Body of pancreas (tissue), 4 donors: Measurements from ENCODE around the gene ABCC4. TPM values are rescaled to one million over a fixed set of nuclear protein-coding genes. Genes with fewer than 3 reads are reported as not detected.

Source experiments
- ATAC-seq: fragments of 150-250 bp; one replicate; pipeline ENCODE4 v1.9.1; 2016
- DNase-seq, 4 donors: peaks; one replicate each; pipeline ENCODE4 v3.0.0-alpha.2; 2019
- H3K27ac ChIP-seq, 4 donors: fragments of 200-600 bp; sonication (generic); 1 replicate in 3 of 4; 2 replicates in 1 of 4; pipeline versions ENCODE4 v1.5.1 to v1.6.1; 2016 to 2019; ENCODE audit warnings: mild to moderate bottlenecking in 1 of 4, mixed read lengths in 1 of 4, moderate library complexity in 1 of 4
- H3K27me3 ChIP-seq, 2 donors: fragments of 200-600 bp; sonication (generic); one replicate each; pipeline ENCODE4 v1.6.0; 2016; ENCODE audit warnings: mild to moderate bottlenecking in 1 of 2
- H3K36me3 ChIP-seq, 2 donors: fragments of 200-600 bp; sonication (generic); replicated peaks in 1 of 2; 2 replicates each; pipeline ENCODE4 v1.5.1; 2016; ENCODE audit warnings: low read depth in 2 of 2; ENCODE audit not compliant: insufficient read depth in 1 of 2
- H3K4me1 ChIP-seq: fragments of 200-600 bp; sonication (generic); one replicate; pipeline ENCODE4 v1.6.0; 2016
- H3K4me3 ChIP-seq, 2 donors: fragments of 200-600 bp; sonication (generic); 1 replicate in 1 of 2; 2 replicates in 1 of 2; pipeline ENCODE4 v1.5.1; 2016 to 2019
- H3K9me3 ChIP-seq, 3 donors: fragments of 200-600 bp; sonication (generic); 1 replicate in 2 of 3; 2 replicates in 1 of 3; pipeline ENCODE4 v1.5.1; 2016
- CTCF ChIP-seq, 7 experiments: fragments of 450-650 bp in 4 of 7; fragments of 200-600 bp in 3 of 7; sonication (generic) in 3 of 7; IDR thresholded peaks; one replicate each; pipeline ENCODE4 v1.5.1; 2016 to 2019; ENCODE audit warnings: antibody characterized with exemption in 7 of 7
- POLR2A ChIP-seq, 3 donors: fragments of 450-650 bp; IDR thresholded peaks; one replicate each; pipeline ENCODE4 v1.6.1; 2016; ENCODE audit warnings: antibody characterized with exemption in 3 of 3, mild to moderate bottlenecking in 2 of 3
- WGBS, 2 donors: methylation state at CpG; one replicate each; pipeline ENCODE4 v1.1.5; 2017; 5-methylcytosine and 5-hydroxymethylcytosine counted together
- intact Hi-C: fragments of 100-400 bp; cut with DNase I; formaldehyde crosslinking; loops from one replicate; pipeline ENCODE4 v1.15.1; 2023
- total RNA-seq, 2 donors: library from RNA; depleted of rRNA; stranded (reverse); fragments of >200 nt; gene quantifications; one replicate each; pipeline ENCODE4 v1.1.0, GENCODE V29; 2016

The ABCC4 gene
- total RNA-seq, 2 donors from 2014 or later = 5.4 to 6.6 TPM

GRCh38 chr13:95224064-95224463 lies 77.2 kb downstream of the ABCC4 start:
- Histone ChIP-seq H3K9me3 (no peaks in the 10 kb centered on the region), H3K27ac (no peak overlapping the region), H3K36me3 (no peaks in the 10 kb centered on the region), H3K4me1 (peaks cover 4% of the 10 kb centered on the region), H3K27me3 (no peaks in the 10 kb centered on the region), H3K4me3 (no peak overlapping the region)
- no peak for TF ChIP-seq CTCF (IDR thresholded peaks at IDR 0.05)
- no peak for TF ChIP-seq POLR2A (IDR thresholded peaks at IDR 0.05)
- DNase-seq (no peak), ATAC-seq (no peak)
- intact Hi-C loops = no loop called here
- WGBS, 2 donors = 96 to 97% methylated on average over 2 of the region's 2 CpGs

DNA sequence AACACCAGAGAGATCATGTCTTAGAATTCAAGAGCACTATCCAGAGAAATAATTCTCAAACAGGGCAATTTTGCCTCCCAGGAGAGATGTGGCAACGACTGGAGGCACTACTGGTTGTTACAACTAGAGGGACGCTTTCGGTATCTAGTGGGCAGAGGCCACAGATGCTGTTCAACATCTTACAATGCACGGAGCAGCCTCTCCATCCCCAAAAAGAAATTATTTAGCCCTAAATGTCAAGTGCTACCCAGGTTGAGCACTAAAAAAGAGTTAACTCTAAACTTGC lies 78.6 kb downstream of the ABCC4 start:
- DNase-seq (no peak), ATAC-seq (no peak)
- Histone ChIP-seq H3K4me3 (no peak overlapping the region), H3K27ac (no peak overlapping the region), H3K9me3 (no peaks in the 10 kb centered on the region), H3K4me1 (peaks cover 4% of the 10 kb centered on the region), H3K27me3 (no peaks in the 10 kb centered on the region), H3K36me3 (no peaks in the 10 kb centered on the region)
- intact Hi-C loops = no loop called here
- 86 to 87% methylated on average over 4 of the region's 4 CpGs for WGBS, 2 donors
- TF ChIP-seq CTCF (IDR thresholded peaks at IDR 0.05) (no peak), POLR2A (IDR thresholded peaks at IDR 0.05) (no peak)

DNA sequence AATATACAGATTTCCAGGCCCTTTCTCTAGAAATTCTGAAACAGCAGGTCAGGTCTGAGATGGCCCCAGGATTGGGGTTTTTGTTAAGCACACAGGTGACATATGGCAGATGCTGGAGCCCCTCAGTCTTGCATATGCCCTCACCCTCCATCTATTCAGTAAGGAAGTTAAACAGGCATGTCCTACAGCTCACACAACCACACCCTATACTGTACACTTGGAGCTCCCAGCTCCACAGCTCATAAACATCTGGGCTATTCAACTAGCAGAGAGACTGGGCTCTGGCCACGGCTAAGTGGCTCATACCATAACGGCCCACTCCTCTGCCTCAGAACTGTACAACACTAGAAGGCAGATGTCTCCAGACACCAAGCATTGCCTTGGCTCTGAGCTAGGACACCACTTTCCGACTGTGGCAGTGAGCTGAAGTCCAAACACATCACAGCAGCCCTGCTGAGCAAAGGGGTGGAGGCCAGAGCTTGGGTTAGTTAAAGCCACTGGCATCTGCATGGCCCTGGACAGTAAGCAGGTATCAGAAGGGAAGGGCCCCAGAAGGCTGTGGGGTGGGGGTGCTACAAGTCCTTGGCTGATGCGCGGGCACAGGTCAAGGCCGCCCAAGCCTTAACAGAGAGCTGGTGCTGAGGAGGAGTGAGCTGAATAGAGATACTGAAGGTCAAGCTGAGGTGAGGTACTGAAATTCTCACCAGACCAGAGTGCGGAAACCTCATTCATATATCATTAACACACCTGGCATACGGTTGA lies 79.1 kb downstream of the ABCC4 start:
- ATAC-seq (no peak), DNase-seq (no peak)
- Histone ChIP-seq H3K36me3 (no peaks in the 10 kb centered on the region), H3K4me1 (peaks cover 4% of the 10 kb centered on the region), H3K27me3 (no peaks in the 10 kb centered on the region), H3K9me3 (no peaks in the 10 kb centered on the region), H3K4me3 (no peak overlapping the region), H3K27ac (no peak overlapping the region)
- intact Hi-C loops = no loop called here
- WGBS, 2 donors = 90 to 91% methylated on average over 6 to 8 of the region's 8 CpGs
- TF ChIP-seq CTCF (IDR thresholded peaks at IDR 0.05) (no peak), POLR2A (IDR thresholded peaks at IDR 0.05) (no peak)

GRCh38 chr13:95220611-95221010 lies 80.6 kb downstream of the ABCC4 start:
- no peak for DNase-seq
- no peak overlapping the region for H3K27ac ChIP-seq
- no peaks in the 10 kb centered on the region for H3K9me3 ChIP-seq
- H3K27me3 ChIP-seq = no peaks in the 10 kb centered on the region
- intact Hi-C loops = no loop called here
- ATAC-seq = no peak
- no peaks in the 10 kb centered on the region for H3K4me1 ChIP-seq
- H3K4me3 ChIP-seq = no peak overlapping the region
- WGBS, 2 donors = 53 to 59% methylated on average over 1 of the region's 1 CpG
- TF ChIP-seq CTCF (IDR thresholded peaks at IDR 0.05) (no peak), POLR2A (IDR thresholded peaks at IDR 0.05) (no peak)
- H3K36me3 ChIP-seq = no peaks in the 10 kb centered on the region
